Osteoblast (primary cell): ENCODE data around the gene DCAF11. TPM values are rescaled to one million over a fixed set of nuclear protein-coding genes. Genes with fewer than 3 reads are reported as not detected.

Experiments used
- DNase-seq: peaks from one replicate; pipeline ENCODE4 v3.0.0; 2011; ENCODE audit warnings: low spot score, mixed read lengths; ENCODE audit not compliant: insufficient read length; ENCODE audit errors: missing footprints
- H2AFZ ChIP-seq: 2 replicates; pipeline ENCODE4 v1.6.0; 2011; ENCODE audit warnings: mild to moderate bottlenecking, low read length
- H3K27ac ChIP-seq: 2 replicates; pipeline ENCODE4 v1.5.1; 2011; ENCODE audit warnings: mild to moderate bottlenecking, low read depth, low read length, moderate library complexity
- H3K27me3 ChIP-seq: 2 replicates; pipeline ENCODE4 v1.6.0; 2012; ENCODE audit warnings: mild to moderate bottlenecking, control low read depth, inconsistent platforms, low read length, moderate library complexity; ENCODE audit not compliant: insufficient read depth
- H3K36me3 ChIP-seq: 2 replicates; pipeline ENCODE4 v1.5.1; 2011; ENCODE audit warnings: mild to moderate bottlenecking, low read length, control low read depth, moderate library complexity; ENCODE audit not compliant: insufficient read depth
- H3K4me1 ChIP-seq: 2 replicates; pipeline ENCODE4 v1.5.1; 2011; ENCODE audit warnings: mild to moderate bottlenecking, low read length, control low read depth, moderate library complexity; ENCODE audit not compliant: insufficient read depth
- H3K4me2 ChIP-seq: 2 replicates; pipeline ENCODE4 v1.6.0; 2011; ENCODE audit warnings: mild to moderate bottlenecking, low read length; ENCODE audit not compliant: insufficient read depth
- H3K4me3 ChIP-seq: fragments of 200-600 bp; sonication (generic); 3 replicates; pipeline ENCODE4 v1.5.1; 2012; ENCODE audit warnings: mild to moderate bottlenecking, low read length, inconsistent platforms; ENCODE audit not compliant: insufficient read depth
- H3K79me2 ChIP-seq: 2 replicates; pipeline ENCODE4 v1.6.0; 2012; ENCODE audit warnings: mild to moderate bottlenecking, low read length, control low read depth, inconsistent platforms; ENCODE audit not compliant: insufficient read depth
- H3K9me3 ChIP-seq: 2 replicates; pipeline ENCODE4 v1.5.1; 2011; ENCODE audit warnings: low read depth, low read length, control low read depth
- H4K20me1 ChIP-seq: 2 replicates; pipeline ENCODE4 v1.6.0; 2012; ENCODE audit warnings: mild to moderate bottlenecking, low read length, control low read depth; ENCODE audit not compliant: insufficient read depth
- CTCF ChIP-seq: IDR thresholded peaks from 2 replicates; pipeline ENCODE4 v1.5.1; 2011; ENCODE audit warnings: mild to moderate bottlenecking, low read depth, low read length, moderate library complexity; ENCODE audit errors: extremely low read depth
- total RNA-seq: library from RNA; depleted of rRNA; stranded (reverse); fragments of >200 nt; gene quantifications from 2 replicates; pipeline ENCODE4 v1.2.3, GENCODE V29; 2012

The DCAF11 gene
- total RNA-seq, 1 donor = 84.7 TPM

GRCh38 chr14:24113379-24113800 lies 1.2 kb upstream of the DCAF11 start:
- no peaks in the 10 kb centered on the region for H3K9me3 ChIP-seq
- H3K36me3 ChIP-seq = peaks cover 14% of the 10 kb centered on the region
- peak overlapping the region; percentile 82 for H3K4me3 ChIP-seq
- no peak for DNase-seq
- no peak for TF ChIP-seq CTCF
- H3K4me1 ChIP-seq = peaks cover 14% of the 10 kb centered on the region
- peaks cover 13% of the 10 kb centered on the region for H3K79me2 ChIP-seq
- peak overlapping the region; percentile 96 for H3K4me2 ChIP-seq
- H3K27me3 ChIP-seq = no peaks in the 10 kb centered on the region
- peak overlapping the region; percentile 82 for H2AFZ ChIP-seq
- peak overlapping the region; percentile 98 for H3K27ac ChIP-seq
- no peaks in the 10 kb centered on the region for H4K20me1 ChIP-seq

- Histone ChIP-seq H3K79me2 (peaks cover 13% of the 10 kb centered on the region), H2AFZ (peak overlapping the region; percentile 82), H3K36me3 (peaks cover 20% of the 10 kb centered on the region), H3K4me1 (peaks cover 14% of the 10 kb centered on the region), H3K4me2 (peak overlapping the region; percentile 96), H3K9me3 (no peaks in the 10 kb centered on the region), H3K4me3 (peak overlapping the region; percentile 82), H4K20me1 (no peaks in the 10 kb centered on the region), H3K27ac (peak overlapping the region; percentile 98), H3K27me3 (no peaks in the 10 kb centered on the region)
- peak; percentile 92 for DNase-seq
- no peak for TF ChIP-seq CTCF
These were observed 611 bp upstream of the DCAF11 start for GRCh38 chr14:24113801-24114531.

- peaks cover 30% of the 10 kb centered on the region for H3K36me3 ChIP-seq
- H3K79me2 ChIP-seq = peaks cover 13% of the 10 kb centered on the region
- peak overlapping the region; percentile 98 for H3K27ac ChIP-seq
- DNase-seq = peak; percentile 67
- peak overlapping the region; percentile 96 for H3K4me2 ChIP-seq
- H3K27me3 ChIP-seq = no peaks in the 10 kb centered on the region
- no peaks in the 10 kb centered on the region for H3K9me3 ChIP-seq
- H2AFZ ChIP-seq = peak overlapping the region; percentile 87
- no peaks in the 10 kb centered on the region for H4K20me1 ChIP-seq
- H3K4me3 ChIP-seq = peak overlapping the region; percentile 82
- no peak for TF ChIP-seq CTCF
- H3K4me1 ChIP-seq = peaks cover 14% of the 10 kb centered on the region
These were observed 998 bp downstream of the DCAF11 start for GRCh38 chr14:24115422-24116127.
